RWPE1 (cell line): ENCODE data around the gene NLE1.
A peak's percentile ranks its signal among the peaks of the same experiment; 100 is the strongest.

Experiments
- CTCF ChIA-PET: fragments of 350-600 bp; sonication (Branson Sonifier 250); formaldehyde crosslinking; extraction: SDS; loops from one replicate; lab custom pipeline; 2021; lab: Yijun Ruan, JAX
- POLR2A ChIA-PET: fragments of 400-600 bp; formaldehyde crosslinking; extraction: SDS; loops from one replicate; lab custom pipeline; 2020; ENCODE audit warnings: antibody characterized with exemption; ENCODE audit not compliant: low non-redundant PET; lab: Yijun Ruan, JAX
- DNase-seq: peaks from one replicate; pipeline ENCODE4 v3.0.0; 2012; ENCODE audit warnings: low spot score
- H3K27ac ChIP-seq: fragments of 450-650 bp; 2 replicates; pipeline ENCODE4 v1.5.1; 2017
- CTCF ChIP-seq: fragments of 450-650 bp; conservative IDR thresholded peaks from 2 replicates; pipeline ENCODE4 v1.5.1; 2017; ENCODE audit warnings: low read depth, mild to moderate bottlenecking

The NLE1 gene

GRCh38 chr17:35141681-35142466 is at the start of gene NLE1:
NLE1 (minus strand) TSS chr17:35142303; CDS start chr17:35142275, 28 bp downstream.
- peak; percentile 84 for DNase-seq
- peak; percentile 96 for TF ChIP-seq CTCF
- ChIA-PET POLR2A (no interaction called here), CTCF (interaction anchor here (0.7 to 1.4 kb wide), 4 partner anchors 11 to 605 kb away, joined by 3 to 9 read pairs (median 4); no protein-coding TSS in a partner anchor)
- peak within 1 kb of the TSS; percentile 44 for H3K27ac ChIP-seq

- POLR2A ChIA-PET, result no interaction called here
- DNase-seq, result no peak
- H3K27ac ChIP-seq, result no peak overlapping the region
- CTCF ChIA-PET, result interaction anchor here (0.5 to 0.7 kb wide), 2 partner anchors 122 to 628 kb away, joined by 3 read pairs; no protein-coding TSS in a partner anchor
- no peak for TF ChIP-seq CTCF
Measured at GRCh38 chr17:35191001-35191695, 49.0 kb upstream of the NLE1 start.

- no peak for TF ChIP-seq CTCF
- DNase-seq, result peak; percentile 59
- peak overlapping the region; percentile 49 for H3K27ac ChIP-seq
- CTCF ChIA-PET, result interaction anchor here (0.6 to 1.2 kb wide), 2 partner anchors 243 to 344 kb away, joined by 3 to 5 read pairs; partner anchors contain the start of gene SLFN12
- POLR2A ChIA-PET, result interaction anchor here (0.6 kb wide), 1 partner anchor 574 kb away, joined by 8 read pairs; no protein-coding TSS in a partner anchor
Measured at GRCh38 chr17:35189291-35189690, 47.2 kb upstream of the NLE1 start.

- CTCF ChIA-PET, result interaction anchor here (0.6 to 1.2 kb wide), 2 partner anchors 223 to 345 kb away, joined by 3 to 5 read pairs; no protein-coding TSS in a partner anchor
- TF ChIP-seq CTCF, result no peak
- POLR2A ChIA-PET, result no interaction called here
Measured at GRCh38 chr17:35188111-35188510, 46.0 kb upstream of the NLE1 start.

GRCh38 chr17:35187481-35187880 is 45.4 kb upstream of the NLE1 start:
- ChIA-PET CTCF (no interaction called here), POLR2A (no interaction called here)
- H3K27ac ChIP-seq, result no peak overlapping the region
- no peak for TF ChIP-seq CTCF
- no peak for DNase-seq

More at GRCh38 chr17:35188111-35188510, 46.0 kb upstream of the NLE1 start:
- peak; percentile 41 for DNase-seq
- peak overlapping the region; percentile 58; the same call in 1 of the 2 replicates for H3K27ac ChIP-seq

- TF ChIP-seq CTCF, result no peak
- CTCF ChIA-PET, result no interaction called here
Measured at GRCh38 chr17:35185849-35186248, 43.7 kb upstream of the NLE1 start.

More at GRCh38 chr17:35185849-35186248, 43.7 kb upstream of the NLE1 start:
- DNase-seq, result no peak
- POLR2A ChIA-PET, result no interaction called here
- H3K27ac ChIP-seq, result no peak overlapping the region
